Neural progenitor cell (in vitro differentiated cells): ENCODE results near the gene FBLN5. TPM values are rescaled to one million over a fixed set of nuclear protein-coding genes. Genes with fewer than 3 reads are reported as not detected.
A peak's percentile ranks its signal among the peaks of the same experiment; 100 is the strongest.
"Not testable (repeated sequence)": the region's sequence is repeated elsewhere in the genome, so short reads cannot be mapped to it uniquely, and the experiment has no call there.

Experiments used
- DNase-seq: peaks from one replicate; pipeline ENCODE4 v3.0.0-alpha.2; 2016; ENCODE audit warnings: low spot score
- H2AFZ ChIP-seq: fragments of 200-600 bp; sonication (generic); replicated peaks from 2 replicates; pipeline ENCODE4 v1.6.1; 2016; ENCODE audit warnings: antibody characterized with exemption
- H3F3A ChIP-seq: fragments of 200-600 bp; sonication (generic); 2 replicates; pipeline ENCODE4 v1.6.1; 2016; ENCODE audit warnings: antibody characterized with exemption, low read depth
- H3K27ac ChIP-seq: fragments of 200-600 bp; sonication (generic); 2 replicates; pipeline ENCODE4 v1.5.1; 2016; ENCODE audit warnings: mild to moderate bottlenecking
- H3K27me3 ChIP-seq: fragments of 200-600 bp; sonication (generic); 2 replicates; pipeline ENCODE4 v1.6.1; 2016; ENCODE audit warnings: mild to moderate bottlenecking, moderate library complexity
- H3K36me3 ChIP-seq: fragments of 200-600 bp; sonication (generic); 2 replicates; pipeline ENCODE4 v1.5.1; 2016
- H3K4me1 ChIP-seq: fragments of 200-600 bp; sonication (generic); 2 replicates; pipeline ENCODE4 v1.6.1; 2016; ENCODE audit warnings: mixed run types
- H3K4me2 ChIP-seq: fragments of 200-600 bp; sonication (generic); 2 replicates; pipeline ENCODE4 v1.6.1; 2016
- H3K4me3 ChIP-seq: fragments of 200-600 bp; sonication (generic); 2 replicates; pipeline ENCODE4 v1.5.1; 2016
- H3K79me2 ChIP-seq: fragments of 200-600 bp; sonication (generic); 2 replicates; pipeline ENCODE4 v1.6.1; 2016; ENCODE audit warnings: low read depth
- H3K9ac ChIP-seq: fragments of 200-600 bp; sonication (generic); 2 replicates; pipeline ENCODE4 v1.6.1; 2016
- H3K9me3 ChIP-seq: fragments of 200-600 bp; sonication (generic); 2 replicates; pipeline ENCODE4 v1.5.1; 2016; ENCODE audit warnings: low read depth
- H4K20me1 ChIP-seq: fragments of 200-600 bp; sonication (generic); 2 replicates; pipeline ENCODE4 v1.6.1; 2016; ENCODE audit warnings: low read depth
- H3K27ac Mint-ChIP-seq: 3 replicates; pipeline ENCODE4 v1.8.0; 2021; ENCODE audit warnings: mixed read lengths
- H3K27me3 Mint-ChIP-seq: 2 replicates; pipeline ENCODE4 v1.8.0; 2022; ENCODE audit warnings: low read depth, mild to moderate bottlenecking, inconsistent platforms, moderate library complexity, mixed read lengths; ENCODE audit not compliant: insufficient read depth
- H3K36me3 Mint-ChIP-seq: 3 replicates; pipeline ENCODE4 v1.8.0; 2021; ENCODE audit warnings: mixed read lengths
- H3K4me1 Mint-ChIP-seq: 3 replicates; pipeline ENCODE4 v1.8.0; 2021; ENCODE audit warnings: mixed read lengths
- H3K4me3 Mint-ChIP-seq: 3 replicates; pipeline ENCODE4 v1.8.0; 2021; ENCODE audit warnings: mild to moderate bottlenecking, moderate library complexity, mixed read lengths
- H3K9me3 Mint-ChIP-seq: 3 replicates; pipeline ENCODE4 v1.8.0; 2020; ENCODE audit warnings: mixed read lengths
- EZH2 ChIP-seq: fragments of 200-600 bp; sonication (generic); IDR thresholded peaks from 2 replicates; pipeline ENCODE4 v1.6.1; 2017; ENCODE audit warnings: antibody characterized with exemption, mild to moderate bottlenecking, moderate library complexity
- EZH2phosphoT487 ChIP-seq: fragments of 200-600 bp; sonication (generic); IDR thresholded peaks from 2 replicates; pipeline ENCODE4 v1.6.1; 2017; ENCODE audit warnings: antibody characterized with exemption
- total RNA-seq: library from RNA; depleted of rRNA; stranded (reverse); fragments of >200 nt; gene quantifications from 2 replicates; pipeline ENCODE4 v1.2.3, GENCODE V29; 2015; ENCODE audit warnings: low replicate concordance
- TF ChIP-seq, protein P1 (sequence below): fragments of 200-600 bp; sonication (generic); IDR thresholded peaks from 2 replicates; pipeline ENCODE4 v1.5.1; 2017; ENCODE audit warnings: antibody characterized with exemption, mild to moderate bottlenecking

The FBLN5 gene
- total RNA-seq, 1 donor from 2014 or later, result not detected

DNA sequence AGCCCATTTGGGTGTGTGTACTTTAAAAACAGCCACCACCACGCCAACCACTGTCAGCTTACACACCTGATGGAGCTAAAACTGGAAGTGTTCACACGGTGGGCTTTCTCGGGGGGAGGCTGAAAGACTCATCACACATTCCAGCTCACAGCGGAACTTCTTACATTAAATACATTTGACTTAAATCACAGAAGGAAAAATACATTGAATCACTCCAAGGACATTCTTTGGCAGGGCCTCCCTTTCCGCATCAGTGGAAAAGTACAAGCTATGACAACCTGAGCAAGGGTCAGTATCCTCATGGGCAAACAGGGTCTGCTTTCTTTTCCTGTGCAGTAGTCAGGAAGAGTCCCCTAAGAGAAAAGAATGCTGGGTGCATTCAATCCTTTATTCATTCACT, 49.1 kb downstream of the FBLN5 start:
- Mint-ChIP-seq H3K4me3 (no peak overlapping the region), H3K36me3 (no peaks in the 10 kb centered on the region), H3K27ac (no peak overlapping the region), H3K27me3 (peaks cover 11% of the 10 kb centered on the region), H3K4me1 (peaks cover 12% of the 10 kb centered on the region), H3K9me3 (no peaks in the 10 kb centered on the region)
- peaks cover under 1% of the 10 kb centered on the region for H3K27me3 ChIP-seq
- H3K4me2 ChIP-seq, result no peak overlapping the region
- H3K4me1 ChIP-seq, result no peaks in the 10 kb centered on the region
- no peak overlapping the region for H2AFZ ChIP-seq
- H3K36me3 ChIP-seq, result no peaks in the 10 kb centered on the region
- no peaks in the 10 kb centered on the region for H3K79me2 ChIP-seq
- no peaks in the 10 kb centered on the region for H3F3A ChIP-seq
- TF ChIP-seq, protein P1, sequence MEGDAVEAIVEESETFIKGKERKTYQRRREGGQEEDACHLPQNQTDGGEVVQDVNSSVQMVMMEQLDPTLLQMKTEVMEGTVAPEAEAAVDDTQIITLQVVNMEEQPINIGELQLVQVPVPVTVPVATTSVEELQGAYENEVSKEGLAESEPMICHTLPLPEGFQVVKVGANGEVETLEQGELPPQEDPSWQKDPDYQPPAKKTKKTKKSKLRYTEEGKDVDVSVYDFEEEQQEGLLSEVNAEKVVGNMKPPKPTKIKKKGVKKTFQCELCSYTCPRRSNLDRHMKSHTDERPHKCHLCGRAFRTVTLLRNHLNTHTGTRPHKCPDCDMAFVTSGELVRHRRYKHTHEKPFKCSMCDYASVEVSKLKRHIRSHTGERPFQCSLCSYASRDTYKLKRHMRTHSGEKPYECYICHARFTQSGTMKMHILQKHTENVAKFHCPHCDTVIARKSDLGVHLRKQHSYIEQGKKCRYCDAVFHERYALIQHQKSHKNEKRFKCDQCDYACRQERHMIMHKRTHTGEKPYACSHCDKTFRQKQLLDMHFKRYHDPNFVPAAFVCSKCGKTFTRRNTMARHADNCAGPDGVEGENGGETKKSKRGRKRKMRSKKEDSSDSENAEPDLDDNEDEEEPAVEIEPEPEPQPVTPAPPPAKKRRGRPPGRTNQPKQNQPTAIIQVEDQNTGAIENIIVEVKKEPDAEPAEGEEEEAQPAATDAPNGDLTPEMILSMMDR, result no peak
- TF ChIP-seq EZH2 (no peak), EZH2phosphoT487 (no peak)
- H4K20me1 ChIP-seq, result no peaks in the 10 kb centered on the region
- DNase-seq, result no peak
- H3K4me3 ChIP-seq, result no peak overlapping the region
- no peak overlapping the region for H3K27ac ChIP-seq
- no peaks in the 10 kb centered on the region for H3K9me3 ChIP-seq
- H3K9ac ChIP-seq, result no peak overlapping the region

DNA sequence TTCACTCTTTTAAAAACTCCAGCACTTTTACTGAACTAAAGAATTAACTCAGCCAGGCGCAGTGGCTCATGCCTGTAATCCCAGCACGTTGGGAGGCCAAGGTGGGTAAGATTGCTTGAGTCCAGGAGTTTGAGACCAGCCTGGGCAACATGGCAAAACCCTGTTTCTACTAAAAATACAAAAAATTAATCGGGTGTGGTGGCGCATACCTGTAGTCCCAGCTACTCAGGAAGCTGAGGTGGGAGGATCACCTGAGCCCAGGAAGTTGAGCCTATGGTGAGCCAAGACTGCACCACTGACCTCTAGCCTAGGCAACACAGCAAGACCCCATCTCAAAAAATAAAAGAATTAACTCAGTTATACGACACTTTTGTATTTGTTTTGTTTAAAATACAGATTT, 49.8 kb downstream of the FBLN5 start:
- not testable (repeated sequence) for H3K27me3 ChIP-seq, DNase-seq, H2AFZ ChIP-seq, H3K27me3 Mint-ChIP-seq, H3K9me3 ChIP-seq, H3K79me2 ChIP-seq, H4K20me1 ChIP-seq, H3K4me2 ChIP-seq, H3K4me1 ChIP-seq, H3K4me3 ChIP-seq, H3F3A ChIP-seq, H3K9ac ChIP-seq, H3K9me3 Mint-ChIP-seq, H3K4me3 Mint-ChIP-seq, H3K27ac ChIP-seq, H3K36me3 Mint-ChIP-seq, H3K36me3 ChIP-seq
- Mint-ChIP-seq H3K27ac (peak overlapping the region; percentile 78), H3K4me1 (peaks cover 12% of the 10 kb centered on the region)

GRCh38 chr14:91897106-91897701, 50.3 kb downstream of the FBLN5 start:
- no peak overlapping the region for H2AFZ ChIP-seq
- H3K27ac ChIP-seq, result no peak overlapping the region
- peaks cover 4% of the 10 kb centered on the region for H3K27me3 ChIP-seq
- H3K4me3 Mint-ChIP-seq, result no peak overlapping the region
- TF ChIP-seq EZH2phosphoT487, result no peak
- TF ChIP-seq, protein P1, result no peak
- TF ChIP-seq EZH2, result no peak
- H3F3A ChIP-seq, result no peaks in the 10 kb centered on the region
- H3K9me3 ChIP-seq, result no peaks in the 10 kb centered on the region
- peaks cover 12% of the 10 kb centered on the region for H3K4me1 Mint-ChIP-seq
- no peaks in the 10 kb centered on the region for H3K36me3 Mint-ChIP-seq
- no peak overlapping the region for H3K9ac ChIP-seq
- H3K36me3 ChIP-seq, result no peaks in the 10 kb centered on the region
- no peak for DNase-seq
- H3K9me3 Mint-ChIP-seq, result no peaks in the 10 kb centered on the region
- H3K4me2 ChIP-seq, result no peak overlapping the region
- H3K27ac Mint-ChIP-seq, result peak overlapping the region; percentile 78
- H4K20me1 ChIP-seq, result no peaks in the 10 kb centered on the region
- H3K4me1 ChIP-seq, result no peaks in the 10 kb centered on the region
- peaks cover 10% of the 10 kb centered on the region for H3K27me3 Mint-ChIP-seq
- no peak overlapping the region for H3K4me3 ChIP-seq
- H3K79me2 ChIP-seq, result no peaks in the 10 kb centered on the region

- Histone ChIP-seq H3K79me2 (no peaks in the 10 kb centered on the region), H3K4me3 (no peak overlapping the region), H3K9me3 (no peaks in the 10 kb centered on the region), H3F3A (no peaks in the 10 kb centered on the region), H3K27ac (no peak overlapping the region), H4K20me1 (no peaks in the 10 kb centered on the region), H3K9ac (no peak overlapping the region), H3K27me3 (peaks cover 4% of the 10 kb centered on the region), H2AFZ (no peak overlapping the region), H3K36me3 (no peaks in the 10 kb centered on the region), H3K4me2 (no peak overlapping the region), H3K4me1 (no peaks in the 10 kb centered on the region)
- peaks cover 12% of the 10 kb centered on the region for H3K4me1 Mint-ChIP-seq
- no peak overlapping the region for H3K27ac Mint-ChIP-seq
- H3K9me3 Mint-ChIP-seq, result no peaks in the 10 kb centered on the region
- H3K4me3 Mint-ChIP-seq, result no peak overlapping the region
- H3K27me3 Mint-ChIP-seq, result peaks cover 11% of the 10 kb centered on the region
- no peak for DNase-seq
- TF ChIP-seq, protein P1, result no peak
- TF ChIP-seq EZH2phosphoT487, result no peak
- no peaks in the 10 kb centered on the region for H3K36me3 Mint-ChIP-seq
Observed at GRCh38 chr14:91896419-91896818, 51.1 kb downstream of the FBLN5 start.
